T-helper 2 cell (primary cell): ENCODE measurements around the gene SAP30L.

ENCODE experiments used
- DNase-seq, 5 experiments: peaks; one replicate each; pipeline versions ENCODE4 v3.0.0 to v3.0.0-alpha.2; 2012 to 2022

Gene SAP30L

GRCh38 chr5:154481584-154482381, 36.0 kb downstream of the SAP30L start:
- no peak for DNase-seq

DNA sequence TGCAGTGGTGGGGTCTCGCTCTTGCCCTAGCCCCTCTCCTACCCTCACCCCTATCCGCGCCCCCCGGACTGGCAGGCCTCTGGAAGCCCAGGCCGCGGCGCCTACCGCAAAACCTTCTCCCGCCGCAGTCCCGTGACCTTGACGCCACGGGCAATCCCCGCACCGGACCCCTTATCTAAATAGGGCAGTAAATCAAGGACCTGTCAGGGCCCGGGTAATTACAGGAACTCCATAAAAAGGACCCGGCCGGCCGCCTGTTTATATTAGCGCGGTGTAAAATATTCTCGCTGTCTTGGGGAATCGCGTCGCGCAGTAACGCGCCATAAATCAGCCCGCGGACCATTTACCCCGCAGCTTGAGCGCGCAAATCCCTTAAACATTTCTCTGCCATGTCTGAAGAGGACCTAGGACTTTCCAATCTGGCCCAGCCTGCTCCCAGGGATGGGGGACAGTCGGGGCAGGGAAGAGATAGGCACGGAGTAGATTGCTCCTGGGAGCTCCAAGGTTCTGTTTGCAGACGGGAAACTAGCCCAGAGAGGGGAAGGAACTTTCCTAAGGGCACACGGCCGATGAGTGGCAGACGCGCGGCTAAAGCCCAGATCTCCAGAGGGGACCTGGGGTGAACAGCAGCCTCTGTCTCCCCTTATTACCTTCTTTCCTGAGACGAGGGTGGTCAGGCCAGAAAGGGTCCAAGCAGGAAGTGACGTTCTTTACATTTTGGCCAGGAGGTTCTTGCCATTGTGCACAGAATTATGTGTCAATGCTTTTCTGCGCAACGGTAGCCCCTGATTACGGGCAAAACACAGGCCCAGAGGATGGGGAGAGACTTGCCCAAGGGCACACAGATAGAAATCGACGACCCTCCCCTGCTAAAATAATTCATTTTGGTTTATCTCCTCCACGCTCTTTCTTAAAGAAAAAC, 37.0 kb downstream of the SAP30L start:
- no peak for DNase-seq

DNA sequence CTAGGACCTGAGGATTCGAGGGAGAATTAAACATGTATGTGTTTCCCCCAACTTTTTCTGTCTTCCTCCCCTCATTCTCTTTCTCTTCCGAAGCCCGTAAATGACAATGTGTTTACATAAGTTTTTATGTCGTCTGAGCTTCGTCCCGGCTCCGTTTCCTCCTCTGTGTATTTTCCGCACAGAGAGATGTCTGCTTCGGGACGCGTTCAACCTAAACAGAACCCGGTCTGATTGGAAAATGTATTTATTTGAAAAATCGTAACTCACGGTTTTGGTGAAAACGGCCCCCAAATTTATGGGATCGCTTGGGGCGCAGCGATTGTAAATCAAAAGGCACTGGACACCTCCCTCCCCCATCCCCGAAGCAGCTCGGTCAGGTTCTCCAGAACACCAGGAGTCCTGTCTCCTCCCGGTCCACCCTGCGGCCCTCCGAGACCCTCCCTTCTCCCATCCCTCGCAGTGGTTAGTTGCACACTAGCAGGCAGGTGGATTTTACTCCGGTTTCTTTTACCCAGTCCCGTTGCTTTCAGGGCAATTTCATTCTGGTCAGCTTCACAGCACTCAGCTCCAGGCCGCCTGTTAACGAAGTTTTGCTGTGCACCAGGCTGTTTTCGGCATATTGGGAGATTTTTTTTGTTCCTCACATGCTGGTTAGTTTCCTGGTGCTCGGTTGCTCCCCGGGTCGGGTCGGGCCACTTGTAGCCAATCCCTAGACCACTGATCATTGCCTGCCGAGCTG, 38.0 kb downstream of the SAP30L start:
- DNase-seq, result no peak

DNA sequence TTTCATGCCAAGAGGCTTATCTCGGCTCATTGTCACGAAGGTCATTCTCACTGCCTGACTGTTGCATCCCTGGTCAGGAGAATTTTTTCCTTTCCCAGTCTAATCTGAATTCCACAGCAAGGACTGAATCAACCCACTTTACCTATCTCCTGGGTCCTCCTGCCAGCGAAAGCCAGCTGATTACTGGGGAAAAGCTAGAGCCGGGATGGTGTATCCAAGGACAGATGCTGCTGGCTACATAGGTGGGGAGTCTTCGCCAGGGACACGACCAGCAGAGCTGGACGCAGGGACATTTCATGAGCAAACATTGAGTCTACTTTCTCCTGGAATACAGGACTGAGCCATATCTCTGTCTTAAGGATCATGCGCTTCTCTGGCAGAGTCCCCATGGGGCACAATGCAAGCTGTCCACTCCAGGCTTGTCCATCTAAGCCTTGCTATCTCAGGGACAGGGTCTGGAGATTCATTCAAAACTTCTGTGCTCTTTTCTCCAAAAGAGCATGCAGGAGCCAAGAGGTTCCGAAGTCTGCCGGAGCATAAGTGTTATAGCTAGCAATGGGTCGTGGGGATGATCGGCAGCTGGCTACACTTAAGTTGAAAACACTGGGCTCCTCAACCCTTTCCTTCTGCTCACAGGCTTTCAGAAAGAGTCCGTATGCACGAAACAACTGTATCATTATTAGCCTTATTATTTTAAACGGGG, 38.7 kb downstream of the SAP30L start:
- DNase-seq, result no peak

DNA sequence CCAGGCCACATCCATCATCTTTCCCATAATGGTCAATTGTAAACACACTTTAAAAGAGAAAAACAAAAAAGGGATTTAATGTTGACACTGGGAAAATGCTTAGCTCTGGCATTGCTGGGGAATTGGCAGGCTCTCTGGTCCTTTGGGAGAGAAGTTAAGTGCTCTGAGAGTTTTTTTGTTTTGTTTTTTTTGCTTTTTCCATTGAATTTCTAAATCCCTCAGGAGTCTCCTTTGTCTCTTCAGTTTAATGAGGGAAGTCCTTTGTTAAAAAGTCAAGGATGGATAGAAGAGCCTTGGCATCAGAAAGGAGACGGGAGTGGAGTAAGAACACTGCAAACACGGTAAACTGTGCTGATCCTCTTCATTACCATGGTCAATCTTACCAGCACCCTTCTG, 39.3 kb downstream of the SAP30L start:
- DNase-seq, result no peak

GRCh38 chr5:154485850-154486426, 40.1 kb downstream of the SAP30L start:
- no peak for DNase-seq

DNA sequence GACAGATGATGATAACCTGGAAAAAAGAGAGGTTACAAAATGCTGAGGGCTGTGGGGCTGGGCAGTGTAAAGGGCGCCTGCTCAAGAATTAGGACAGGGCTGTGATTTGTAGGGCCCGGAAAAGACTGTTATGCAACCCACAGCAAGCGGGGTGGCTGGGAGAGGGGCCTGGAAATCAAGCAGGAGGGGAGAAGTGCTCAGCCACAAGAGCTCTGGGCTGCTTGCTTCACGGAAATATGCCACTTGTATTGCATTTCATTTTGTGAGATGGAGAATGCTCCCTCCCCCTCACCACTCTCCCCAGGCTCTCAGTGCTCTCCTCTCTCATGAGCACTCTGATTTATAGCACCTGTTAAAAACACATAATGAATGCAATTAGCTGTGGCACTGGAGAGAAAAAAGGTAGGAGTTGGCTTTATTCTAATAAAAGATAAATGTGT, 40.6 kb downstream of the SAP30L start:
- DNase-seq, result no peak

DNA sequence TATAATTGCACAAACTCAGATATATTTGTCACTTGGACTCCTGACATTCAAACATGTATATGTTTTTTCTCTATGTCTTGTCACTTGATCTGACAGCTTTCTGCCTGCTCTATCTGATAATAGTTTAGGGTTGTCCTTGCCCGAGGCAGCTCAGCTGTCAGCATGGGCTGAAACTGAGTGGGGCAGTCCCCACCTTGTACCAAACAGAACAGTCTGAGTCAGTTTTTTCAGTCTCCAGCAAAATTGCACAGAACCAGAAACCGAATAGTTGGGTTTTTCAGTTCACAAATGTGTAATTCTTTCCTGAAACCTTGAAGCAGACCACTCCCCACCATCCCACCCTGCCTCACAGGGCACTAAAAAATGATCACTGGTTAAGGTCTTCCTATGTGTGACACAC, 41.7 kb downstream of the SAP30L start:
- peak in 2 of 5 experiments; percentile 37 to 75 for DNase-seq

- no peak for DNase-seq
Observed at GRCh38 chr5:154491941-154492340, 46.1 kb downstream of the SAP30L start.

DNA sequence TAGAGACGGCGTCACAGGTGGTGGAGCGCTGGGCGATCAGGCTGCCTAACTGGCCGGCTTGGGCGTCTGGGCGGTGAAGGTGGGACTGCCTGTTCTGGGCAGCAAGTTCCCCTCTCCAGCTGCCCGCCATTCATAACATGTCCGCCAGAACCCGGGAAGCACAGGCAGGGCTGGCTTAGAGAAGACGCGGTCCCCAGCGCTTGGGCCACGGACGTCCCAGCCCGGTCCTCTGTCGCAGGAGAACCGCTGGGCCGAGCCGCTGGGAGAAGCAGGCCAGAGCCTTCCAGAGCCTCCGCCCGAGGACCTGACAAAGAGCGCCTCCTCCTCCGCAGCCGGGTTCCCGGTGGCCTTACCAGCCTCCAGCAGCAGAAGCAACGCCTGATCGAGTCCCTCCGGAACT, 47.5 kb downstream of the SAP30L start:
- no peak for DNase-seq

DNA sequence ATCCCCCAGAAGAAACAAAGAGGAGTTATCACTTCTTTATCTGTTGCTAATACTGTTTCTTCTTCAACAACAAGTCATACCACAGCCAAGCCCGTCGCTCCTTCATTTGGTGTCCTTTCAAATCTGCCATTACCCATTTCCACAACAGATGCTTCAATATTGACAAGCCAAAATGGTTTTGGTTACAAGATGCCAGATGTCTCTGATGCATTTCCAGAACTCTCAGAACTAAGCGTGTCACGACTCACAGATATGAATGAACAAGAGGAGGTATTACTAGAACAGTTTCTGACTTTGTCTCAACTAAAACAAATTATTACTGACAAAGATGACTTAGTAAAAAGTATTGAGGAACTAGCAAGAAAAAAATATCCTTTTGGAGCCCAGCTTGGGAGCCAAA, 48.2 kb downstream of the SAP30L start:
- no peak for DNase-seq

DNA sequence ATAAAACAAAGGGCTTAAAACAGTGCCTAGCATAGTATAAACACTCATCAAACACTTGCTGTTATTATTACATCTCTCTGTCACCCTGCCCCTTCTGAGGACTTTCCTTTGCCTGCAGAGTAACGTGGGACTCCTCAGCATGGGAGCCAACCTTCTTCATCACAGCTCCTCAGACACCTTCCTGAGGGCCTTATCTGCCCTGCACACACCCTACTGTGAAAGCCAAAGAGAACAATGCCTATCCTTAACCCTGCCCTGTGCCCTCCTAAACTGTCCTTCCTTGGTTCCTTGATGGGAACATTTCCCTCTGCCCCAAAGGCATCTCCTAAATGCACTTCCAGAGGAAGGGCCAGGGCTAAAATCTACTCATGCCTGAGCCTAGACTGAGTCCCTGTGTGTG, 52.8 kb downstream of the SAP30L start:
- no peak for DNase-seq

DNA sequence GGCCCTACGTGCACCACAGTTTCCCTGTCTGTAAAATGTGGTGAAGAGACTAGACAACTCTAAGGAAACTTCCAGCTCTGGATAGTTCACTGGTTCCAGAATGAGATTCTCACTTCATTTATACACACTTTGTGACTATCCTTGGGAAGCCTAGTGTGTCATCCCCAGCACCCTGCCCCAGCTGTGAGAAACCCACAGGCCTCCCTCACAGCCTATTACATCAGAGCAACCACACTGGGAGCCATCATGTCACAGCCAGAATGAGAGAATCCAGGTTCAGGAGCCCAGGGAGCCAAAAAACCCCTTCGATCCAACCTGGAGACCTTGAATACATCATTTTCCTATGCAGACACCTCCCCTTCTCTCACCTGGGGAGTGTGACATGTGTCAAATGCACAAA, 53.2 kb downstream of the SAP30L start:
- DNase-seq, result no peak

- DNase-seq, result no peak
Observed at GRCh38 chr5:154501566-154501965, 55.8 kb downstream of the SAP30L start.

DNA sequence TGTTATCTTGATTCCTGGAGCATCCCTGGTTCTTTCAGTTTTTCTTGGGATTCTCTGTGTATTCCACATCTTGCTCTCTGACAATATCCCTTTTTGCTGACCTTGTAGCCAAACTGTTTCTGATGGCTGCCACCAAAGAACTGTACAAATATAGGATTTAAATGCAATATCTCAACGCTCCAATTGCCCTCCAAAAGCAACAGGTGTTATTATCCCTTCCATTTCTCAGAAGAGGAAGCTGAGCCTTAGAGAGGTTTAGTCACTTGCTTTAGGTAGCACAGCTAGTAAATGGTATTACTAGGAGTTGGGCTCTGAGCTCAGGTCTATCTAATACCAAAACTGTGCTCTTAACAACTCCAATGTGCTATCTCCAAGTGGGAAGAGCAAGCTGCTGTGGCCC, 56.4 kb downstream of the SAP30L start:
- no peak for DNase-seq

GRCh38 chr5:154503698-154504039, 57.9 kb downstream of the SAP30L start:
- no peak for DNase-seq

- no peak for DNase-seq
Observed at GRCh38 chr5:154505567-154505966, 59.8 kb downstream of the SAP30L start.

DNA sequence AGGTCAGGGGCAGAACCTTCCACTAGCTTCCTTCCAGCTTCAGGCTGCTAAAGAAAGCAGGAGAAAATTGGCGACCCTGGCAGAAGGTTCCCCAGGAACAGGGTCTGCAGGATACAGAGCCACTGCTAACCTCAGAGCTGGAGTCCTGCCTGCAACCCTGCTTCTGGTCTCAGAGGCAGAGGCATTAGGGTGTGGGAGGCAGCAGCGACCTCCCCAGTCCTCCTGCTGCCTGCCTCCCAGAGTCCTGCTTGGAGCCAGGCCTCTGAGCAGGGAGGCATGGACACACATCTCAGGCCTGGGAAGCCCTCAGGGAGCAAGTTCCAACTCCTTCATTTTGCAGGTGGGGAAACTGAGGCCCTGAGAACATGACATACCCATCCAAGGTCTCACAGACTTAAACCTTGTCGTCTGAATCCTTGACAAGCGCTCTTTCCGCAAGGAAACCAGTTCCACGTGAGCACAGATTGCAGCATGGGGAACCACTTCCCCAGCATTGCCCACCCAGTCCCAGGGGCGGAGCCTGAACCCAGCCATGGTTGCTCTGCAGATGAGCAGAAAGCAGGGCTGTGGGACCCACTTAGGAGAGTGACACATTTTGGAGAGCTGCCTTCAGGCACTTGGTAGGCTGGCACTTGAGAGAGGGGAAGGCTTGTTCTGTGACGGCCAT, 60.4 kb downstream of the SAP30L start:
- no peak for DNase-seq

DNA sequence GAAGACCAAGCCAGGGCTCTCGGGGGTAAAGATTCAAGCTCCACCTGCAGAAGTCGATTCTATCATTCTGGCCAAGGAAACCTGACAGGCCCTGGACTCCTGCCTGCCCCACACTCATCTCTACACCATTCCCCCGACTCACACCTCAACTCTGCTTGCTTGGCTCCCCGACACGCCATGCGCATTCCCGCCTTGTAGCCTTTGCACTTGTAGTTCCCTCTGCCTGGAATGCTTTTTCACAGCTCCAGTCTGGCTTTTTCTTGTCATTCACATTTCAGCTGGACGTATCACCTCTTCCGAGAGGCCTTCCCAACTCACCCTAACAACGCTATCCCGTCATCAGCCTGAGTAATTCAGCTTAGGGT, 60.9 kb downstream of the SAP30L start:
- DNase-seq, result no peak

DNA sequence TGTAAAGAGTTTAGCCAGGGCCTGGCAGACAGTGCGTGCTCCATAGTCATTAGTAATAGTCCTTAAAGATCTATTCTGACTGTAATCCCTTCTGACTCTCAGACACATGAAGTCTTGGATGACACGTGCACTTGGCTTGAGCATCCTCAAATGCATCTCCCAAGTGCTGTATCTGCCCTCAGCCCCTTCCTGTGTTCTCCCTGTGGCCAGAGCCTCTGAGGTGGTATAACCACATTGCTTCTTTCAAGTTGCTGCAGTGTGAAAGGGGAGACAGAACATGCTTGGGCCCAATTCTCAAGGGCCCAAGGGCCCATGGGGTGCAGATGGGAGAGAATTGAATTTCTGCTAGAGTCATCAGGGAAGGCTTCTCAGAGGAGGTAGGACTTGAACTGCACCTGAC, 62.3 kb downstream of the SAP30L start:
- peak in 1 of 5 experiments; percentile 37 for DNase-seq

GRCh38 chr5:154509784-154510555, 64.2 kb downstream of the SAP30L start:
- no peak for DNase-seq
